HG03571 (cell line): ENCODE results near the gene GREM2.

Source experiments
- ATAC-seq: cut with Tn5 transposase; IDR thresholded peaks from one replicate; pipeline ENCODE4 v1.9.1; 2021; ENCODE audit not compliant: unreplicated experiment

Gene GREM2

DNA sequence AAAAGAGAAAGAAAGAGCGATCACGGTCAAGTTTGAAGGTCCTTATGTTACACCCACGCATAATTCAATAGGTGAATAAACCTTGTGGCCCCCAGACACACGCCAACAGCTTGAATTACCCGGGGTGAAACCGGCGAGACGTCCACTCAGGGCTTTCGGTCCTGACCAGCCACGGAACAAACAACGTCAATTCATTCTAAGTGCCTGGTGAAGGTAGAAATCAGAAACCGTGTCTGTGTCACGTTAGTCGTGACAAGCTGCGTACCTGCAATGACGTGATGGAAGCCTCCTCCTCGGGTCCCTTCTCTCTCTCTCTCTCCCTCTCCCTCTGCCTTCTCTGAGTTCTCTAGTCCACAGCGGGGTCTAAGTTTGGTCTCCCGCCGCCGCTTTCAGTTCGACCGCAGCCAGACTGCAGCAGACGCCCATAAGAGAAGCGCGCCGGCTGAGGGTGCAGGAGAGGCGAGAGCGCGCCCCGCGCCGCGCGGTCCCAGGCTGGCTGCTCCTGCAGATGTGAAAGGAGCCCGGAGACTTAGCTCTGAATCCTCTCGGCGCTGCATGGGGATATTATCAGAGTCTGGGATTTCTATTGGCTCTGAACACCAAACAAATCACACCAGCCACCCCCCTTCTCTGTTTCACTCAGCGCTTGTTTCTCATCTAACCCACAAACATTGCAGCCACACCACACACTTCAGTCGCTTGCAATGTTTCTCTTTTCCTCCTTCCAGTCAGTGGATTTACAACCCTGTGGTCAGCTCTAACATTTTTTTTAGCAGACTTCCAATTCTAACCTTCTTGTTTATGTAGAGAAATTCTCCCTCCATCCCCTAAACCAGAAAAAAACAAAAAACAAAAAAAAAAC lies at the start of gene GREM2:
Gene GREM2, minus strand, starts transcription at position 537 of the 862 bp plus-strand sequence. CDS start 118,680 bp downstream, outside the sequence.
- ATAC-seq: peak; percentile 67

DNA sequence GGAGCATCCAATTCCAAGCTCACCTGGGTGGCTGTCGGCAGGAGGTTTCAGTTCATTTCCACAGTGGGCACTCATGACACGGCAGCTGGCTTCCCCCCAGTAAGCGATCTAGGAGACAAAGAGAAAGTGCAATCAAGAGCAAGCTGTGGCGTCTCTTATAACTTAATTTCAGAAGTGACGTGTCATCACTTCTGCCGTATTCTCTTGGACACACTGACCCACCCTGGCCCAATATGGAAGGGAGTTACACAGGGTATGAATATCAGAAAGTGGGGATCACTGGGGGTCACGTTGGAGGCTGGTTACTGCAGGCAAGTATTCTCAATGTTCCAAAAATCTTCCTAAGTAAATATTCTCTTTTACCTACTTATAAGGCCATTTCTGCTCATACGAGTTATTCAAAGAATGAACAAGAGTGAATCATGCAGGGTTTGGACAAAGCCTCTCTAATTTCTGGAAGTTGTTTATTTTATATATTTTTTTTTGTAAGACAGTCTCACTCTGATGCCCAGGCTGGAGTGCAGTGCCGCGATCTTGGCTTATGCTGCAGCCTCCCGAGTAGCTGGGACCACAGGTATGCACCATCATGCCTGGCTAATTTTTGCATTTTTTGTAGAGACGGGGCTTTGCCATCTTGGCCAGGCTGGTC lies 46.5 kb upstream of the GREM2 start:
- no peak for ATAC-seq

DNA sequence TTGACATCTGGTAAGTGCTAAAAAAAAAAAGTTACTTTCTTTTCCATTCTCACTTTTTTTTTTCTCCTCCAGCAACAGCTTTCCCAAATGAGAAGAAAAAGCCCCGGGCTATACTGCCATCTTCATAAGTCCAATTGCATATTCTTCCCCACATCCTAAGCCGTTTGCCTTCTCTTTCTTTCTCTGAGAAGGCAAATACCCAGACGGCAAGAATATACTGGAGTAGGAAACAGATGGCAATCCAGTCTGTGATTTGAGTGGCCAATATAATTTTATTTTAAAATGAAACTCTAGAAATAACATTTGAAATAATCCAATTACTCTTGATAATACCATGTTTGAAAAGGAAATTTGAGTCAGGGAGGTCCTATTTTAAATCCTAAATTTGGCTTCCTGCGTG lies 44.6 kb upstream of the GREM2 start:
- no peak for ATAC-seq

DNA sequence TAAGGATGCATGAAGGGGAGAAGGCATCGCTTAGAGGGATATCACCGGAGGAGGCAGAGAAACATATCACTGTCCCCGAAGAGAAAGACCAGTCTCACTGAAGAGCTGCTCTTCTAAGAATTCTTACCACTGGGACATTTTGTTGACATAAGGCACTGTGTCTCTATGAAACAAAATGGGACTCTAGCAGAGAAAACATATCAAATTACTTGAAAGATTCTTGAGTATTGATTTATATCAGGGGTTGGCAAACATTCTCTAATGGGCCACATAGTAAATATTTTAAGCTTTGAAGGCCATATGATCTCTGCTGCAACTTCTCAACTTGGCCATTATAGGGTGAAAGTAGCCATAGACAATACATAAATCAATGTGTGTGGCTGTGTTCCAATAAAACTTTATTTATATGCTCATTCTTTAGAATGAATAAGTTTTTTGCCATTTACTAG lies 41.0 kb upstream of the GREM2 start:
- no peak for ATAC-seq

DNA sequence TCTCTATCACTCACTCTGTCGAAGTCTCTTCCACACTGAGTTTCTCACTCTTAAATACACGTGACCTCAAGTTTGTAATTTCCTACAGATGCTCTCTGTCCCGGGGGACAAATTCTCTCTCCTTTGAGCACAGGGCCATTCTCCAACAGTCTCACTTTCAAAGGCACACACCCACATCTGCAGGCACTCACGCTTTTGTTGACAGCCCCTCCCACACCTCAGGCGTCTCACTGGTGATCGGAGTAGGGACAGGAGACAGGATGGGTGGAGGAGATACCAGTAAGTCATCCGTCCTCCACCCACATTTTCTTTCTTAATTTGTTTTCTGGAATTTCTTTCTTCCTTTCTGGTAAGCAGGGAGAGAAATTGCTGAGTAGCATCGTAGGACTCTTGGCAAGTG lies 40.6 kb upstream of the GREM2 start:
- no peak for ATAC-seq

DNA sequence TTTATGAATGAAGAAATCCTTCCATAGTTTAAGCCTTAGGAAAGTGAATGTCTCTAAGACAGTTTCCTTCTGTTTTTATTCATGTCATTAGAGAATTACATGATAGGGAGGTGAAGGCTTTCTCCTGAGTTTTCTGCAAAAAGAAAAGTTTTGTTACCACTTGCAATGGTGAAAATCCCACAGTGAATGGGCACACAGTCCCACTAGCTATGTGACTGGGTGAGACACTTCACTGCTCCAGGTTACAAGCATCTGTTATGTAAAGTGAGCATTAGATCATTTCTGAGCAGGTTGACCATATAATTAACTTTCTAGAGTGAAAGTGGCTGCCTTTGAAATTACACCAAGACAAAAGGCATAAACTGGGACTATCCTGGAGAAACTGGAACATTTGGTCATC lies 38.9 kb upstream of the GREM2 start:
- no peak for ATAC-seq

DNA sequence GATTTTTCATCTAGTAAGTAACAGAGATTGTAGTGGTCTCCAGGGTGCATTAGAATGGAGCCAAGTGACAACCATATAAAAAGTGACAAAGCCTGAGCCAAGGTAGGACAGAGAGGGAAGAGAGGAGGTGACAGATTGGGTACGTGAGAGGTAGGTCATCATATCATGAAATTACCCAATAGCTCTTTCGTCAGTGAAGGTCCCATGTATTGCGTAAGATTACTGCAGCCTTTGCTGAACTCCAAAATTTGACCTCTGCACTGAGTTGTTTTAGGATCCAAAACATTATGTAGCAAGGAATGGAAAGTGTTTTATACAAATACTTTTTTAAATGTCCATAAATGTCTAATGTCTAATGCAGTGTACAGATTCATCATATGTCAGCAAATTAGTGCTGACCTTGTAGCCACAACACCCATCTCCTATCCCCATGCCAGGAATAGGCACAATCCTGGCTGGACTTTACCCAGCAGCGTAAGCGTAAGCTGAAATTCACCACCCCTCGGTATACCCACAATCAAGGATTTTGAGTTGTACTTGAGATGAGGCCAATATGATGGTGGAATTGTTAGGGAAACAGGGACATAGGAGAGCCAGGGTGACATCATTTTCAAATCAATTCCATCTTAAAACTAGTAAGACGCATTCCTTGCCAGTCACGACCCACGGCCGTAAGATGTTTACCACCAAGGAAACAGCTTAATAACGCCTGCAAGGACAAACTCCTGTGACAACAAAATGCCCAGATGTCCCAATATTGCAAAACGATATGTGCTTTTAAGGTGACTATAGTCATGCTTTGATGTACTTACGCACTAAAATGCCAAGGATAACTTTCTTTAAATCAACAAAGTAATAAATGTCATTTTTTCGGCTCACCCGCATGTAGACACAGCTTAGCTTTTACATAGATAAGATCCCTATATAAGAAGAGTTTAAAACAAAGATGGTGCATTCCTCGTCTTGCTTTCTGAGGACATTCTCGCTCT lies 38.1 kb upstream of the GREM2 start:
- no peak for ATAC-seq

DNA sequence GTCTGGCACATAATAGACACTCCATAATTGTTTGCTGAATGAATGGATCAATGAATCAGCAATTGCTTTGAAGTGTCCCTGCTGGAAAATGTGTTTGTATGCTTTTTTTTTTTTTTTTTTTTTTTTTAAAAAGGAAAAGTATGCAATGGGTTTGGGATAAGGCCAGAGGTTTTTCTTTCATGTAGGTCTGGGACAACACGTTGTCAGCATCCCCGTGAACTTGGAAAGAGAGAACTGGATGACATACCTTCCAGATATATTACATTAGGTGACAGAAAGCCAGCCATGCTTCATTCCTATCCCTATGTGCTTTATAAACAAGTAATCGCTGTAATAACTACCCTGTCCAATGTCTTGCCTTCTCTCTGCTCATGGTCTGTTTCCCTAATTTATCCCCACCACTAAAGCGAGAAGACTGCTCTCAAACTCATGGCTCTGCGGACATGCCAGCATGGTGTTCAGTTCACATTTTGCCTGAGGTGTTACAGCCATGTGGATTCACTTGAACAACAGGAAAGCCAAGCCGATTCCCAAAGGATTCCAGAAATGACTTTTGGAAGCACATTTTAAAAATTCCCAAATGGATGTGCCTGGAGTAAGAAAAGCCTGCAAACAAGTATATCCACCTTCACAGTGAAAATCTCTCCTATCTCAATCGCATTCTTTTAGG lies 34.8 kb upstream of the GREM2 start:
- no peak for ATAC-seq

DNA sequence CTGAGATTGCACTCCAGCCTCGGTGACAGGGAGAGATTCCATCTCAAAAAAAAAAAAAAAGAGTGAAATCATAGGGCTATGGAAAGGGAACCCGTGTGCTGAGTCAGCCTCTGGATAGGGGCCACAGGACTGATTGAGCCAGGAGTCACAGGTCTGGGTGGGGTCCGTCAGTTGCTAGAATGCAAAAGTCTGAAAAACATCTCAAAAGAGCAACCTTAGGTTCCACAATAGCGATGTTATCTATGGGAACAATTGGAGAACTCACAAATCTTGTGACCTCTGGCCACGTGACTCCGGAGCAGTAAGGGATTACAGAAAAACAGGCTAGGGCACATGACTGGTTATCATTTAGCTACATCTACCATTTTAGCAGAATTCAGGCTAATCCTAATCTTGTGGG lies 32.8 kb upstream of the GREM2 start:
- no peak for ATAC-seq

DNA sequence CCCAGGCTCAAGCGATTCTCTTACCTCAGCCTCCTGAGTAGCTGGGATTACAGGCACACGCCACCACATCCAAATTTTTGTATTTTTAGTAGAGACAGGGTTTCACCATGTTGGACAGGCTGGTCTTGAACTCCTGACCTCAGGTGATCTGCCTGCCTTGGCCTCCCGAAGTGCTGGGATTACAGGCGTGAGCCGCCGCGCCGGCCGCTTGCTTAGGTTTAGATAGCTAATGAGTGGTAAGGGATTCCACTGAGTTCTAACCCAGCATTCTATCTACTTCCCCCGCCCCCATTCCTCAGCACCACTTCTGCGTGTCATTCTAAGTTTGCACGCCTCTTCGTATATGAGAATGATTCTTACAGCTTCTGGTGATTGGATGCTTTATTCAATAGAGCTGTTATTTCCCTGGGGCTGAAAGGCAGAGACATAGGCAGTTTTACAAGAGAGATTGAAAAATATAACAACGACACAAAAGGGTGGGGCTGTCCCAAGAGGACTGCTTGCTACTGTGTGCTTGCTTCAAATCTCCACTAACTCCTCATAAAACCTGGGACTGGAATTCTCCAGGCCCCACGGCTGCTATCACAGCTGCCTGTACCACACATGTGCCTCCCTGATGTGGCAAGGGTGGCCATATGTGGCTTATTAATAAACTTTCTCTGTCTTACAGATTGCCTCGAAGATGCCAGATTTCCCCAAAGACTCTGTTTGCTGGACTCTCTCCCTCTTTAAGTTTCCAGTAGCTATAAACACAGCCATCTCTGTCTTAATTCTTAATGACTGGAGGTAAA lies 23.7 kb upstream of the GREM2 start:
- no peak for ATAC-seq

DNA sequence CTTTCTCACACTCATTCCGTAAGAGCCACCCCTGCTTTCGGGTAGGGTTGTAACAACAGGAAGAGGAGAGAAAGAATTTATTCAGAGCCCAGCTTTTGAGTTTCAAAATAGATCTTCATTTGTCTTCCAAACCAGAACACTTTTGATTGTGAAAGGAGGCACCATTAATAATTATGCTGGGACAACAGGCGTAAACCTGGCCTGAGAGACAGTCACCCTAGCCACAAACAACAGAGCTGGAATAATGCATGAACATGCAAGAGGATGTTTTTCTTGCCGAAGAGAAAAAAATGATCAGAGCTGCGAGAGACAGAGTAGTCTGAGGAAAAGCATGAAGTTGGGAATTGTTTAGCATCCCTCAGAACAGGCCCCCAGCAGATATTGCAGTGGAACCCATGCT lies 18.5 kb upstream of the GREM2 start:
- ATAC-seq: no peak

DNA sequence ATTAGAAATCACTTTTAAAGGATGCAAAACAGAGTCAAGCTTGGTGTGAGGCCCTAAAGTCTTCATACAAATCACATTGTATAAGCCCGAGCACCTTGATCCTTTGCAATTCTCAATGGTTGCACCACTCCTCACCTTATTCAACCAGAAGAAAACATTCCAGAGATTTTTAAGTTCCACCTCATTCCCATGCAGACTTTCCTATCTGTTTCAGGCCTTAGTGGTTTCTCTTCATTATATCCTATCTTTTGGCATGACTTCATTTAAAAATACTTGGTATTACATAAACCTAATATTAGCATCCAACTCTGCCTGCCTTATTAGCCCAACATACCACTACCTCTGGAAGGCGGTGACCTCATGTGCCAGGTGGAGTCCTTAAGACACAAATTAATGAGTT lies 9.3 kb upstream of the GREM2 start:
- no peak for ATAC-seq

DNA sequence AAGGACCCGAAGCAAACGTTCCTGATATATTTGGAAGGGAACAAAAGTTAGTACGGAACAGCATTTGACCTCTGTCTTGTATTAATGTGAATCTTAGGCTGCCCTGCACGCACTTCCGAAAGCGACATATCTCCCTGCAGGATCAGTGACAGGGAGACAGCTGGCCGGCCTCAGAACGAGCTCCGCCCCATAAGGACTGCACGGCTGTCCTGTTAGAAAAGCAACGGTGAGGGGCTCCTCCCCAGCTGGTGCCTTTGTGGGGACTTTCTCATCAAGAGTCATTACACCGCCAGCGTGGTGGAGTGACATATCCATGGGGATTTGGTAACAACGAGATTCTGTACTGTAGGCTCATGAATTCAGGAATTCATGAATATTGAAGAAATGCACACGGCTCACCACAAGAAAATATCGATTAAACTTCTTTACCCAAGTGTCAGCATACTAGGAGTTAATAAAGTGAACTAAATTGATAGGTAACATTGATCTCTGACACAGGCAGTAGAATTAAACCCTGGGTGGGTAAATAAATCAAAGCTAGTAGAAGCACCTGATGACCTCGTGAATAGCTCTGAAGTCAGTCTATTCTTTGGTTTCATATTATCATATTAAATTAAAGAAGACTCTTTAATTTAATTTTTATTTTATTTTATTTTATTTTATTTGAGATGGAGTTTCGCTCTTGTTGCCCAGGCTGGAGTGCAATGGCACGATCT lies 8.1 kb upstream of the GREM2 start:
- no peak for ATAC-seq

DNA sequence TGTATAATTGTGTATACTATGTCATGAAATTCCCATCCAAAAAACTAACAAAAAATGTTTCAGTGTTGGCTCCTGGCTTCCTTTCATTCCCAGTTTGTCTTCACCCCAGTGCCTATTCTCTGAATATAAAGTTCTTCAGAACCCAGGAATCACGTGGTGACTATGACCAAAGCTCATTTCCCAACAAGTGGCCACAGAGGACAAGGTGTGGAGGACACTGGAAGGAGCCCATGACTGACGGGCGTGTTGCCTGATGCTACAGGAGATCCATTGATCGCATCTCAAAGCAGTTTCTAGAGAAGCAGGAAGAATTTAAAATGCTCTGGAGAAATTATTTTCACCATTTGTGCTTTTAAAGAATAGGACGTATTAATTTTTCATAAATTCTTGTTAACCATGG lies 7.4 kb upstream of the GREM2 start:
- no peak for ATAC-seq

DNA sequence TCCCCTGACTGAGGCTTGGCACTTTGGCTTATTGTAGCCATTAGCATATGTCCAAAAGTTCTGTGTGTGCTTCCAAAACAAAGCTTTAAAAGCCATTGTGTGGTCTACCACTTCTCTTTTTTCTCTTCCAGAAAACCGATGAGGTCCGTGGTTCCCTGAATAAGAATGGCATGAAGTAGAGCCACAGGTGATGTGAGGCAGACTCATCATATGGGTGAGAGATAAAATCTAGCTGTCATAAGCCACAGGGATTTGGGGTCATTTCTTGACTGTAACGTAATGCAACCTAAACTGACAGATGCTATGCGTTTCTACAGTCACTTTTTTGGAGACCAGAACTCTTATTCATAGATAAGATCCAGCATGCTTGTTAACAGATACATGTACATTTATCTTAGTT lies 7.0 kb upstream of the GREM2 start:
- no peak for ATAC-seq

DNA sequence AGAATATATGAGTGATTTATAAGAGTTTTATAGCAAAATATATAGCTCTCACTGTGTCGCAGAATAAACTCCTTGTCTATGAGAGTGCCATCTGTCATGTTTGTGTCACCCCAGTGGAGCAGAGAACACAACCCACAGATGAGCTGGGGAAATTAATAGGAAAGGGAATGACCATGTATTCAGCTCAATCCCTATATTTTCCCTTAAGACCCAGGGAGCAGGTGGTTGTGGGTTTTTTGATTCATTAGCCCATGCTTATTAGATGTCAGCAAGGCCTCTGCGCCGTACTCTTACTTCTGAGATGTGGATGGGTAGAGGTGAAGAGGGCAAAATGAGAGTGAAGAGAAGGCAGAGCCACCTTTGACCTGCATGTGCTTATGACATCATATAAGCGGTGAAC lies 4.1 kb upstream of the GREM2 start:
- no peak for ATAC-seq

DNA sequence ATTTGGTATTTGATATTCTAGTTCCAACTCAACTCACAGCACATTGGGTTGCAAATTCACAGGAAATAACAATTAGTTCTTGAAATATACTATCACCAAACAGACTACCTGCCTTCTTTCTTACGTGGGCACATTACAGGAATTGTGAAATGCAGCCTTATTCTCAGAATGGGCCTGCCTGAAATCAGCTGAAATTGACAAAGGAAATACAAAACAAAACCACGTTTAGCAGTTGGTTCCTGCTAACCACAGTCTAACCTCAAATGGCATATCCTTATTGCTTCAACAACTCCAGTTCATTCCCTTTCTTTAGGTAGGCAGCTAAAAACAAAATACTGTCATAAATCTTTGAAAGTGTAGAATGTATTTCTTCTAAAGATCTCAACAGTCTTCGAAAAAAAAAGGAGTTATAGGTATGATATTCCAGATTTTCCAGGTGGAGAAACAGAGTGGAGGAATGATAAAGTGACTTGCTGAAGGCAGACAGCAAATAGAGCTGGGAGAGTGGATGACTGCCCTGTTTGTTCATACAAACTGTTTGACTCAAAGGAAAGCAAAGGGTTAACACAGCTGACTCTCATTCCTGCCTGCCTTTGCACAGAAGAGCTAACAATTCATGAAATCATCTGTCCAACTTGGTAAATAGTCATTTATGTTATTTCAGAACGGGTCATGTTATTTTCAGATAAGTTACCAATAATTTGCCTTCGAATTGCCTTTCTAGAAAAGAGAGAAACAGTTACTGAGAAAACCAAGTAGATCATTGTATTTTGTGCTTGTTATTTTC lies 1.6 kb upstream of the GREM2 start:
- no peak for ATAC-seq

DNA sequence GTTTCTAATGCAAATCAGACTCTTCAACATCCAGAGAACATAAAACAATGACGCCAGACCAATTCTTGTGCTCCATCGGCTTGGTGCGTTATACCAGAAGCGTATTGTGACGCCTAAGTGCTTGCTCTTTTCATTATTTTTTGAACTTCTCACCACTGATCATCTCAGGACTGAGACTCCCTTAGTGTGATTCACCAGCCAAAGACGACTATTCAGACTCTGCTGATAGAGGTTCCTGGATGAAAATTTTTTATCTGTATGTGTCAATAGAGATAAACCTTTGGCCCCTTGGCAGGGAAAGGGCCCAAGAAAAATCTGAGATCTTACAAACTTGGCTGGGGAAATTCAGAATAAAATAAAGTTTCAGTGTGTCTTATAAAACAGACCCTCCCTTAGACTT lies 856 bp upstream of the GREM2 start:
- no peak for ATAC-seq

DNA sequence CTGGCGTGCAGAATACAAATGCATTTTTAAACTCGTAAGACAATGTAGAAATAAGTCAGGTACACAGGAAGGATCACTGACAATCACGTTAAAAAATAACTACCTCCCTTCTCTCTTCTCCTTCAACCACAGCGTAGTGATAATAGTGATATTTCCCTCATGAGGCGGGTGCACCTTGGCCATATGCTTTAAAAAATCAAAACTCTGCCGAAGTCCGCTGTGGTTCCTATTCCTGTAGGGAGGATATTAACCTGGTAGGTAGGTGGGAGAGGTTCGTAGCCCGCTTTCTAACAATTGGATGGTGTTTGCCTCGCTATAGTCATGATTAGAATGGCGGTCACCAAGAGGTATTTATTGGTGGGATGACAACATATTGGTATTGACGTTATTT lies 732 bp downstream of the GREM2 start:
- no peak for ATAC-seq
